ENCODE data around the gene MUC5AC.

The MUC5AC gene

DNA sequence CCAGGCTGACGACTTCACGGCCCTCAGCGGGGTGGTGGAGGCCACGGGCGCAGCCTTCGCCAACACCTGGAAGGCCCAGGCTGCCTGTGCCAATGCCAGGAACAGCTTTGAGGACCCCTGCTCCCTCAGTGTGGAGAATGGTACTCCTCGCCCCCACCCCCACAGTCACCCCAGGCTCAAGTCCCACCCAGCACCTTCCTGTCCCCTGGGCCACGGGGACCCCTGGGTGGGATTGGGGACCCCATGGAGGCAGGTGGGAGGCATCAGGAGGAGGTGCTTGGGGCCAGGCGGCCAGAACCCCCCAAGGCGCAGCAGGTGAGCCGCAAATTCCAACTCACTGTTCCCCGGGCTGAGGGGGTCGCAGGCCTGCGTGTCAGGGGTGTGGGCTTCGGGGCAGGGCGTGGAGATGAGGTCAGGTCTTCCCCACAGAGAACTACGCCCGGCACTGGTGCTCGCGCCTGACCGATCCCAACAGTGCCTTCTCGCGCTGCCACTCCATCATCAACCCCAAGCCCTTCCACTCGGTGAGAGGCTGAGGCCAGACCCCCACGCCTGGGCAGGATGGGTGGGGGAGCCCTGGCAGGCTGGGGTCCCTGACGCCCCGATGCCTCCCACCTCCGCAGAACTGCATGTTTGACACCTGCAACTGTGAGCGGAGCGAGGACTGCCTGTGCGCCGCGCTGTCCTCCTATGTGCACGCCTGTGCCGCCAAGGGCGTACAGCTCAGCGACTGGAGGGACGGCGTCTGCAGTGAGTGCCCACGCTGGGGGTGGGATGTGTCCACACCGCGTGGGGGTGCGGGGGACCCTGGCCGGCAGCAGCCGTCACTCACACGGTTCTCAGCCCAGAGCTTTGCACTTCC is 74.5 kb downstream of the MUC5AC start:
- no peak for DNase-seq (ENCODE audit: extremely low read depth, low read depth)
- no peak overlapping the region for H3K4me3 ChIP-seq (replicated peaks; ENCODE audit: low read depth, low read length)
- TF ChIP-seq, protein P1, sequence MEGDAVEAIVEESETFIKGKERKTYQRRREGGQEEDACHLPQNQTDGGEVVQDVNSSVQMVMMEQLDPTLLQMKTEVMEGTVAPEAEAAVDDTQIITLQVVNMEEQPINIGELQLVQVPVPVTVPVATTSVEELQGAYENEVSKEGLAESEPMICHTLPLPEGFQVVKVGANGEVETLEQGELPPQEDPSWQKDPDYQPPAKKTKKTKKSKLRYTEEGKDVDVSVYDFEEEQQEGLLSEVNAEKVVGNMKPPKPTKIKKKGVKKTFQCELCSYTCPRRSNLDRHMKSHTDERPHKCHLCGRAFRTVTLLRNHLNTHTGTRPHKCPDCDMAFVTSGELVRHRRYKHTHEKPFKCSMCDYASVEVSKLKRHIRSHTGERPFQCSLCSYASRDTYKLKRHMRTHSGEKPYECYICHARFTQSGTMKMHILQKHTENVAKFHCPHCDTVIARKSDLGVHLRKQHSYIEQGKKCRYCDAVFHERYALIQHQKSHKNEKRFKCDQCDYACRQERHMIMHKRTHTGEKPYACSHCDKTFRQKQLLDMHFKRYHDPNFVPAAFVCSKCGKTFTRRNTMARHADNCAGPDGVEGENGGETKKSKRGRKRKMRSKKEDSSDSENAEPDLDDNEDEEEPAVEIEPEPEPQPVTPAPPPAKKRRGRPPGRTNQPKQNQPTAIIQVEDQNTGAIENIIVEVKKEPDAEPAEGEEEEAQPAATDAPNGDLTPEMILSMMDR (IDR thresholded peaks at IDR 0.05; ENCODE audit: low read depth, low read length, missing control alignments) = no peak

DNA sequence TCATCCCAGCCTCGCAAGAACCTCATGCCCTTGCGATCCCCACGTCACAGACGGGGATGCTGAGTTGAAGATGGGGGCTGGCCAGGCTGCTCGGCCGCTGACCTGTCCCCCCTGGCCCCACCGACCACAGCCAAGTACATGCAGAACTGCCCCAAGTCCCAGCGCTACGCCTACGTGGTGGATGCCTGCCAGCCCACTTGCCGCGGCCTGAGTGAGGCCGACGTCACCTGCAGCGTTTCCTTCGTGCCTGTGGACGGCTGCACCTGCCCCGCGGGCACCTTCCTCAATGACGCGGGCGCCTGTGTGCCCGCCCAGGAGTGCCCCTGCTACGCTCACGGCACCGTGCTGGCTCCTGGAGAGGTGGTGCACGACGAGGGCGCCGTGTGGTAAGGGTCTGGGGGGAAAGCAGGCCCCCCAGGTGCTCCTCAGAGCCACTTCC is 75.1 kb downstream of the MUC5AC start:
- DNase-seq (ENCODE audit: extremely low read depth, low read depth) = no peak
- TF ChIP-seq, protein P1 (IDR thresholded peaks at IDR 0.05; ENCODE audit: low read depth, low read length, missing control alignments) = no peak
- no peak overlapping the region for H3K4me3 ChIP-seq (replicated peaks; ENCODE audit: low read depth, low read length)

DNA sequence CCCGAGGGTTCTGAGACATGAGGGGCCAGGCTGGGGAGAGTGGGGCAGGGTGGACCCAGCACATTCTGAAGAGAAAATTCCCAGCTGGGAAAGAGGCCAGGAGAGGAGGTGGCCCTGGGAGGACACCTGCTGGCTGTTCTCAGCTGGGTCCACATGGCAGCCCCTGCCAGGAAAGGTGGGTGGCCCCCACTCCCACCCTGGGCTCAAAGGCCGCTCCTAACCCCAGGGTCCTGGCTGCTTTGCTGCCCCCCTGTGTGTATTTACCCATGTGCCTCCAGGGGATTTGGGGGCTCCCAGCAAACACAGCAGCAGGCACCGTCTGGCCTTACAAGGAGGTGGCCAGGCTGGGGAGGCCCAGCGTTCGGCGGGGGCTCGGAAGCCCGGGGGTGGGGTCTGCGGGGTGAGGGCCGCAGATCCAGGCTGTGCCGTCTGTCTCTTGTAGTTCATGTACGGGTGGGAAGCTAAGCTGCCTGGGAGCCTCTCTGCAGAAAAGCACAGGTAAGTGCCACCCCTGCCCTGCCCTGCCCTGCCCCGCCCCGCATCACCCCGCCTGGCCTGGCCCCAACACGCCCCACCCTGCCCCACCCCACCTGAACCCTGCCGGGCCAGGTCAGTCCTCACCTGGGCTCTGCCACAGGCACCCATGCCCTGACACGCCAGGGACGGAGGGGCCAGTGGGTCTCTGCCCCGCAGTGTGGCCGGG is 75.7 kb downstream of the MUC5AC start:
- no peak for DNase-seq (ENCODE audit: extremely low read depth, low read depth)
- H3K4me3 ChIP-seq (replicated peaks; ENCODE audit: low read depth, low read length) = no peak overlapping the region
- TF ChIP-seq, protein P1 (IDR thresholded peaks at IDR 0.05; ENCODE audit: low read depth, low read length, missing control alignments) = no peak

DNA sequence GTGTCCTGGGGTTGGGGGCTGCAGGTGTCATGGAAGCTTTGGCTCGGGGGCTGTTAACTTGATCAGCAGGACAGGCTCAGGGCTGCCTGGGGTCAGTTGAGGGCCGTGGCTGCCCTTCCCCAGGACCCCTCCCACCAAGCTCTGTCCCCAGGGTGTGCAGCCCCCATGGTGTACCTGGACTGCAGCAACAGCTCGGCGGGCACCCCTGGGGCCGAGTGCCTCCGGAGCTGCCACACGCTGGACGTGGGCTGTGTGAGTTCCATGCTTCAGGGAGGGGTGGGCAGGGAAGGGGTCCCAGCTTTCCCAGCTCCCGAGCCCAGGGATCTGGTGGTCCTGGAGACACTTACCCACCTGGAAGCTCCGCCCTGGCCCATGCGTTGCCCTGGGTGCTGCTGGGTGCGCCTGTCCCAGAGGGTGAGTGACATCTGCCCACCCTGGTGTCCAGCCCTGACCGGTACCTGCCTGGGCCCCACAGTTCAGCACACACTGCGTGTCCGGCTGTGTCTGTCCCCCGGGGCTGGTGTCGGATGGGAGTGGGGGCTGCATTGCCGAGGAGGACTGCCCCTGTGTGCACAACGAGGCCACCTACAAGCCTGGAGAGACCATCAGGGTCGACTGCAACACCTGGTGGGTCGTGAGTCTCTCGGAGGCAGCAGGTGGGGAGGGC is 76.4 kb downstream of the MUC5AC start:
- no peak overlapping the region for H3K4me3 ChIP-seq (replicated peaks; ENCODE audit: low read depth, low read length)
- TF ChIP-seq, protein P1 (IDR thresholded peaks at IDR 0.05; ENCODE audit: low read depth, low read length, missing control alignments) = no peak
- DNase-seq (ENCODE audit: extremely low read depth, low read depth) = no peak

DNA sequence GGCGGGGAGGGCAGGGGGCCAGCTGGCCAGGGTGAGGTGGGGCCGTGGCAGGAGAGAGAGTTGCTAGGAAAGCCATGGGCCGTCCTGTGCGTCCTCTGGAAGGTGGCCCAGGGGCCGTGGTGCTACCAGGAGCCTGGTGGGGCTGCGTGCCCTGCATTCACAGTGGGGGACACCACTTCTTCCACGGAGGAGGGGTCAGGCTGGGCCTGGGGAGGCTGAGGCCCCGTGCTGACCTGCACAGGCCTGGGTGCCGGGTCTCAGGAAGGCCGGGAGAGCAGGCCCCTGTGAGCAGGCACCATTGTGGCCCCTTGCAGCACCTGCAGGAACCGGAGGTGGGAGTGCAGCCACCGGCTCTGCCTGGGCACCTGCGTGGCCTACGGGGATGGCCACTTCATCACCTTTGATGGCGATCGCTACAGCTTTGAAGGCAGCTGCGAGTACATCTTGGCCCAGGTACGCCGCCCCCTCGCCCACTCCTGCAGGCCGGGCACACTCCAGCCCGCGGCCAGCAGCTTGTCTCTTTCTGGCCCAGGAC is 77.1 kb downstream of the MUC5AC start:
- no peak for DNase-seq (ENCODE audit: extremely low read depth, low read depth)
- no peak overlapping the region for H3K4me3 ChIP-seq (replicated peaks; ENCODE audit: low read depth, low read length)
- TF ChIP-seq, protein P1 (IDR thresholded peaks at IDR 0.05; ENCODE audit: low read depth, low read length, missing control alignments) = no peak

DNA sequence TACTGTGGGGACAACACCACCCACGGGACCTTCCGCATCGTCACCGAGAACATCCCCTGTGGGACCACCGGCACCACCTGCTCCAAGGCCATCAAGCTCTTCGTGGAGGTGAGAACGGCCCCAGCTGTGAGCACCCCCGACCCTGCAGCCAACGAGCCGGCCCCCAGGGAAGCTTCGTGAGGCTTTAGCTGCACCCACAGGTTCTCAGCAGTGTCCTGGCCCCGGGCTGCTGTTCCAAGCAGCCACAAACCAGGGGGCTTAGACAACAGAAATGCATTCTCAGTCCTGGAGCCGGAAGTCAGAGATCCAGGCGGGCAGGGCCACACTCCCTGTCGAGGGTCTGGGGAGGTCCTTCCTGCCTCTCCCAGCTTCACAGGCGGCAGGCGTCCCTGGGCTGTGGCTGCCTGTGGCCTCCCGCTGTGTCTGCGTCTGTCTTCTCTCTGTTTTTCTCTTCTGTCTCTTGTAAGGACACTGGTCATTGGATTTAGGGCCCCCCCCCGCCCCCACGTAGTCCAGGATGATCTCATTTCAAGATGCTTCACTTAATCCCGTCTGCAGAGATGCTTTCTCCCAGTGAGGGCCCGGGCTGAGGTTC is 77.7 kb downstream of the MUC5AC start:
- no peak for DNase-seq (ENCODE audit: extremely low read depth, low read depth)
- H3K4me3 ChIP-seq (replicated peaks; ENCODE audit: low read depth, low read length) = no peak overlapping the region
- TF ChIP-seq, protein P1 (IDR thresholded peaks at IDR 0.05; ENCODE audit: low read depth, low read length, missing control alignments) = no peak

All from HFF-Myc (cell line).